ENCODE results near the gene SYNE3.

Gene SYNE3

GRCh38 chr14:95489214-95490137, 27.0 kb downstream of the SYNE3 start:
- DNase-seq (ENCODE audit: low spot score), result no peak

GRCh38 chr14:95488376-95489213, 27.9 kb downstream of the SYNE3 start:
- no peak for DNase-seq (ENCODE audit: low spot score)

- DNase-seq (ENCODE audit: low spot score), result no peak
Measured at GRCh38 chr14:95487669-95488084, 28.8 kb downstream of the SYNE3 start.

- DNase-seq (ENCODE audit: low spot score), result no peak
Measured at GRCh38 chr14:95486875-95487668, 29.4 kb downstream of the SYNE3 start.

- no peak for DNase-seq (ENCODE audit: low spot score)
Measured at GRCh38 chr14:95485222-95485819, 31.1 kb downstream of the SYNE3 start.

- no peak for DNase-seq (ENCODE audit: low spot score)
Measured at GRCh38 chr14:95484296-95484695, 32.2 kb downstream of the SYNE3 start.

GRCh38 chr14:95483309-95484165, 32.9 kb downstream of the SYNE3 start:
- DNase-seq (ENCODE audit: low spot score), result no peak

- no peak for DNase-seq (ENCODE audit: low spot score)
Measured at GRCh38 chr14:95482627-95483308, 33.7 kb downstream of the SYNE3 start.

GRCh38 chr14:95481391-95482022, 34.9 kb downstream of the SYNE3 start:
- DNase-seq (ENCODE audit: low spot score), result no peak

GRCh38 chr14:95480887-95481226, 35.6 kb downstream of the SYNE3 start:
- no peak for DNase-seq (ENCODE audit: low spot score)

- DNase-seq (ENCODE audit: low spot score), result peak; percentile 71
Measured at GRCh38 chr14:95480109-95480886, 36.2 kb downstream of the SYNE3 start.

GRCh38 chr14:95479494-95479893, 37.0 kb downstream of the SYNE3 start:
- no peak for DNase-seq (ENCODE audit: low spot score)

GRCh38 chr14:95478818-95479217, 37.6 kb downstream of the SYNE3 start:
- no peak for DNase-seq (ENCODE audit: low spot score)

- DNase-seq (ENCODE audit: low spot score), result no peak
Measured at GRCh38 chr14:95478309-95478708, 38.1 kb downstream of the SYNE3 start.

GRCh38 chr14:95477411-95478269, 38.8 kb downstream of the SYNE3 start:
- no peak for DNase-seq (ENCODE audit: low spot score)

- DNase-seq (ENCODE audit: low spot score), result no peak
Measured at GRCh38 chr14:95476747-95477146, 39.7 kb downstream of the SYNE3 start.

GRCh38 chr14:95475540-95476240, 40.8 kb downstream of the SYNE3 start:
- DNase-seq (ENCODE audit: low spot score), result no peak

Data from CD4-positive, alpha-beta T cell treated with Interleukin-15 for 4 hours (primary cell).